Thyroid gland (tissue), 4 donors: Measurements from ENCODE around the gene TACR2. TPM values are rescaled to one million over a fixed set of nuclear protein-coding genes. Genes with fewer than 3 reads are reported as not detected.

Experiments used
- DNase-seq, 2 donors: peaks; one replicate each; pipeline ENCODE4 v3.0.0-alpha.2; 2019
- H3K27ac ChIP-seq, 3 donors: fragments of 200-600 bp; sonication (generic); 1 replicate in 2 of 3; 2 replicates in 1 of 3; pipeline ENCODE4 v1.5.1; 2016 to 2019; ENCODE audit warnings: mild to moderate bottlenecking in 1 of 3, moderate library complexity in 1 of 3
- H3K27me3 ChIP-seq: fragments of 200-600 bp; sonication (generic); one replicate; pipeline ENCODE4 v1.5.1; 2019
- H3K36me3 ChIP-seq, 2 donors: fragments of 200-600 bp; sonication (generic); one replicate each; pipeline ENCODE4 v1.5.1; 2016 to 2019
- H3K4me1 ChIP-seq, 2 donors: fragments of 200-600 bp; sonication (generic); one replicate each; pipeline ENCODE4 v1.5.1; 2017 to 2019
- H3K4me3 ChIP-seq, 3 donors: fragments of 200-600 bp; sonication (generic); replicated peaks in 1 of 3; 1 replicate in 2 of 3; 2 replicates in 1 of 3; pipeline ENCODE4 v1.5.1; 2016; ENCODE audit warnings: mild to moderate bottlenecking in 1 of 3
- H3K9me3 ChIP-seq: fragments of 200-600 bp; sonication (generic); one replicate; pipeline ENCODE4 v1.5.1; 2017
- POLR2A ChIP-seq, 2 donors: fragments of 450-650 bp; IDR thresholded peaks; one replicate each; pipeline ENCODE4 v1.6.1; 2017; ENCODE audit warnings: antibody characterized with exemption in 2 of 2, mild to moderate bottlenecking in 2 of 2, moderate library complexity in 1 of 2
- WGBS, 2 donors: methylation state at CpG; one replicate each; pipeline ENCODE4 v1.1.5; 2017; 5-methylcytosine and 5-hydroxymethylcytosine counted together
- intact Hi-C: fragments of 100-400 bp; cut with DNase I; formaldehyde crosslinking; loops from one replicate; pipeline ENCODE4 v1.15.1; 2023
- total RNA-seq, 4 donors: library from RNA; depleted of rRNA; stranded (reverse); fragments of >200 nt; gene quantifications; one replicate each; pipeline ENCODE4 v1.2.3, GENCODE V29; 2016
- TF ChIP-seq, protein P1 (sequence below), 6 experiments: fragments of 200-600 bp in 3 of 6; fragments of 450-650 bp in 3 of 6; sonication (generic) in 3 of 6; IDR thresholded peaks; one replicate each; pipeline ENCODE4 v1.5.1; 2016 to 2019; ENCODE audit warnings: antibody characterized with exemption in 6 of 6, mild to moderate bottlenecking in 2 of 6, inconsistent platforms in 1 of 6, moderate library complexity in 1 of 6

The TACR2 gene
- total RNA-seq, 4 donors from 2014 or later: not detected

DNA sequence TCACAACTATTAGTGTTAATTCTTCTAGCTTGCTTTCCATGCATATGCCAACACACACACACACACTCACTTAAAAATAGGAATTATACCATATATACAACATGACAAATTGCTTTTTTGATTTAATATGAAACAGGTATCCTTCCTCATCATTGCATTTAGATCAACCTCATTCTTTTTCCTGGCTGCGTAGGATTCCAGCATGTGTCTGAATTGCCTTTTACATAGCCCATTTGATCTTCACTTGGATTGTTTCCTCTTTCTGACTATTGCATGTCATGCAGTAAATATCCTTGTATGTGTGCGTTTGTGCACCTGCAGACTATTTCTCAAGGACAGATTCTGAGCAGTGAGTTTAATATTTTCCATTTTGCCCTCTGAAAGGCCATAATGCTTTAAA lies 28.2 kb downstream of the TACR2 start:
- H3K36me3 ChIP-seq: peaks cover 15 to 53% of the 10 kb centered on the region in 2 donors
- no peaks in the 10 kb centered on the region for H3K27me3 ChIP-seq
- intact Hi-C loops: loop anchor here (5.0 kb wide), 1 partner anchor 56 kb away; no protein-coding TSS in a partner anchor
- H3K4me3 ChIP-seq: no peak overlapping the region
- DNase-seq: no peak
- H3K9me3 ChIP-seq: no peaks in the 10 kb centered on the region
- TF ChIP-seq, protein P1, sequence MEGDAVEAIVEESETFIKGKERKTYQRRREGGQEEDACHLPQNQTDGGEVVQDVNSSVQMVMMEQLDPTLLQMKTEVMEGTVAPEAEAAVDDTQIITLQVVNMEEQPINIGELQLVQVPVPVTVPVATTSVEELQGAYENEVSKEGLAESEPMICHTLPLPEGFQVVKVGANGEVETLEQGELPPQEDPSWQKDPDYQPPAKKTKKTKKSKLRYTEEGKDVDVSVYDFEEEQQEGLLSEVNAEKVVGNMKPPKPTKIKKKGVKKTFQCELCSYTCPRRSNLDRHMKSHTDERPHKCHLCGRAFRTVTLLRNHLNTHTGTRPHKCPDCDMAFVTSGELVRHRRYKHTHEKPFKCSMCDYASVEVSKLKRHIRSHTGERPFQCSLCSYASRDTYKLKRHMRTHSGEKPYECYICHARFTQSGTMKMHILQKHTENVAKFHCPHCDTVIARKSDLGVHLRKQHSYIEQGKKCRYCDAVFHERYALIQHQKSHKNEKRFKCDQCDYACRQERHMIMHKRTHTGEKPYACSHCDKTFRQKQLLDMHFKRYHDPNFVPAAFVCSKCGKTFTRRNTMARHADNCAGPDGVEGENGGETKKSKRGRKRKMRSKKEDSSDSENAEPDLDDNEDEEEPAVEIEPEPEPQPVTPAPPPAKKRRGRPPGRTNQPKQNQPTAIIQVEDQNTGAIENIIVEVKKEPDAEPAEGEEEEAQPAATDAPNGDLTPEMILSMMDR (IDR thresholded peaks at IDR 0.05): no peak
- no peak for TF ChIP-seq POLR2A (IDR thresholded peaks at IDR 0.05)
- 94 to 98% methylated on average over 2 of the region's 2 CpGs for WGBS, 2 donors
- peaks cover 41 to 46% of the 10 kb centered on the region in 2 donors for H3K4me1 ChIP-seq
- peak overlapping the region; percentile 75 to 87 (median 87) for H3K27ac ChIP-seq

DNA sequence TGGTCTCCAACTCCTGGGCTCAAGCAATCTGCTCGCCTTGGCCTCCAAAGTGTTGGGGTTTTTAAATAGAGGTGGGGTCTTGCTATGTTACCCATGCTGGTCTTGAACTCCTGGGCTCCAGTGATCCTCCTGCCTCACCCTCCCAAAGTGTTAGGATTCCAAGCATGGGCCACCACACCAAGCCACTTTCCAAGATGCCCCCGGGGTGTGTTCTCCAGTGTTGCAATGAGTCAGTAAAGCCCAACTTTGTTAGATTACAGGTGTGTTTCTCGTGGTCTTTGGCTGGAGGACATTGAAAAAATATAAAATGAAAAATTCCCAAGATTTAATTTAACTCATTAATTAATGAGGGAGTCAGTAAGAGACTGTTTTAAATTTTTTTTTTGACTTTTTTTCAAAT lies 29.2 kb downstream of the TACR2 start:
- H3K27me3 ChIP-seq: no peaks in the 10 kb centered on the region
- peak overlapping the region; percentile 18 to 58 (median 52) for H3K27ac ChIP-seq
- 93 to 96% methylated on average over 3 of the region's 3 CpGs for WGBS, 2 donors
- peaks cover 21 to 62% of the 10 kb centered on the region in 2 donors for H3K36me3 ChIP-seq
- H3K4me3 ChIP-seq: no peak overlapping the region
- peaks cover 39 to 46% of the 10 kb centered on the region in 2 donors for H3K4me1 ChIP-seq
- no peak for TF ChIP-seq POLR2A (IDR thresholded peaks at IDR 0.05)
- TF ChIP-seq, protein P1 (IDR thresholded peaks at IDR 0.05): no peak
- DNase-seq: no peak
- no peaks in the 10 kb centered on the region for H3K9me3 ChIP-seq
- intact Hi-C loops: loop anchor here (5.0 kb wide), 1 partner anchor 55 kb away; no protein-coding TSS in a partner anchor

DNA sequence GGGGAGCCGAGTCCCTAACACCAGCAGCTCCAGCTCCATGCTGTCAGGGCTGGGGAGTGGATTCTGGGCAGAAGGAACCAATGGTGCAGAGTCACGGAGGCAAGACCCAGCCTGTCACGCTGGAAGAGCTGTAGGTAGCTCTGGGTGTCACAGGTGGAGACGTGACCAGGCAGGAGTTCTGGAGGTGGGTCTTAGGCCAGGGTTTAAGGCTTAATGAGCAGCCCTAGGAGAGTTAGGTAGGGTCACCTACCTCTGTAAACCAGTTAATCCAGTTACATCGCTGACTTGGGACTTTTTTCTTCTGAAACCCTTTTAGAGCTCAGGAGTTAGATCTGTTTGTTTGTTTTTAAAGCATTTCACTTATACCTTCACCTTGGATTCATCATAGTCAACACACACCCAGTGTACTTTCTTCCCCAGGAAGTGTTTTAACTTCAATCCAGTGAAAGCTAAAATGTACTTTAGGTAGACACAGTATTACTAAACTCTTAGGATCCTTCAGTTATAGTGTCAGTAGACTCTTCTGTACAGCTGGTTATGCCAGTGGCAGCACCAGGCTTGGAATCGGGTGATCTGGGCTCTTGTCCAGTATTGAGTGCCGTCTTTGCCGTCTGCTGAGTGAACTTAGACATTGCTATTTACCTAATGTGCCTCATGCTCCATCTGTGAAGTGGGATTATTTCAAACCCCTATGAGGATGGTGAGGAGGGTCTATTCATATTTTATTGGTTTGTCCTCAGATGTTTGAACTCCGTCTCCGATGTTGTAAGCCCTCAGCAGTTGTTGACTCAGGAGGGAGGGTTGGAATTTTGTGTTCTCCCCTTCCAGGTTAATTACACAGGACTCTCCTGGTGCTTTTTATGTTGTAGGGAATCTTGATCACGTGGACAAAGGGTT lies 31.0 kb downstream of the TACR2 start:
- peak overlapping the region; percentile 39 to 71 (median 65) for H3K27ac ChIP-seq
- TF ChIP-seq POLR2A (IDR thresholded peaks at IDR 0.05): no peak
- TF ChIP-seq, protein P1 (IDR thresholded peaks at IDR 0.05): no peak
- H3K27me3 ChIP-seq: no peaks in the 10 kb centered on the region
- no peak overlapping the region for H3K4me3 ChIP-seq
- no peaks in the 10 kb centered on the region for H3K9me3 ChIP-seq
- intact Hi-C loops: loop anchor here (5.0 kb wide), 1 partner anchor 53 kb away; no protein-coding TSS in a partner anchor
- peaks cover 25 to 32% of the 10 kb centered on the region in 2 donors for H3K4me1 ChIP-seq
- 79 to 82% methylated on average over 11 of the region's 11 CpGs for WGBS, 2 donors
- H3K36me3 ChIP-seq: peaks cover 21 to 72% of the 10 kb centered on the region in 2 donors
- peak in 1 of 2 donors; percentile 50 for DNase-seq

DNA sequence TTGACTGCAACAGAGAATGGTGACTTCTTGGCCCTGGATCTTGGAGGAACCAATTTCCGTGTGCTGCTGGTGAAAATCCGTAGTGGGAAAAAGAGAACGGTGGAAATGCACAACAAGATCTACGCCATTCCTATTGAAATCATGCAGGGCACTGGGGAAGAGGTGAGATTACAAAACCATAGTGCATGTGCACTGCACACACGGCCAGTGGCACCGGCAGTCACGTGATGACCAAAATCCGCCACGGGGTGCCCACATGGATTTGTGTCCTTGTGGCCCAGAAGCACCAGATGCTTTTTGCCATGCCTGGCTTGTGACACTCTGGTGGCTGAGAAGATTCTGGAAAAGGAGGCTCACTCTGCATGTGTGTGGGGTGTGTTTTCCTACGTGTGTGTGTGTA lies 32.4 kb downstream of the TACR2 start:
- peaks cover 34 to 83% of the 10 kb centered on the region in 2 donors for H3K36me3 ChIP-seq
- intact Hi-C loops: no loop called here
- TF ChIP-seq, protein P1 (IDR thresholded peaks at IDR 0.05): no peak
- TF ChIP-seq POLR2A (IDR thresholded peaks at IDR 0.05): no peak
- WGBS, 2 donors: 92 to 93% methylated on average over 10 of the region's 10 CpGs
- H3K27ac ChIP-seq: peak overlapping the region in 1 of 3 donors; percentile 71
- peaks cover 11 to 18% of the 10 kb centered on the region in 2 donors for H3K4me1 ChIP-seq
- no peaks in the 10 kb centered on the region for H3K27me3 ChIP-seq
- no peaks in the 10 kb centered on the region for H3K9me3 ChIP-seq
- no peak overlapping the region for H3K4me3 ChIP-seq
- no peak for DNase-seq

DNA sequence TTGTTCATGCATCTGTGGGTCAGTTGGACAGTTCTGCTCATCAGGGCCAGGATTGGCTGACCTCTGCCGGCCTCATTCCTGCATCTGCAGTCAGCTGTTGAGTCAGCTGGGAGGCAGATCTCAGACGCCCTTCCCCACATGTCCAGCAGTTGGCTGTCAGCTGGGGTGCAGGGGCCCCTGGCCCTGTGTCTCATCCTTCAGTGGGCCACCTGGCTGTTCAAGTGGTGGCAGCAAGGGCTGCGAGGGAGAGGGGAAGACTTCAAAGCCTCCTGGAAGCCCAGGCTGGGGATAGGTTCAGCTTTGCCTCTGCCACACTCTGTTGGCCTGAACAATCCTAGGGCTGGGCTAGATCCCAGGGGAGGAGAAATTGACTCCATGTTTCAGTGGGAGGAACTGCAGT lies 33.2 kb downstream of the TACR2 start:
- intact Hi-C loops: no loop called here
- DNase-seq: no peak
- H3K9me3 ChIP-seq: no peaks in the 10 kb centered on the region
- 69 to 94% methylated on average over 2 to 3 of the region's 3 CpGs for WGBS, 2 donors
- TF ChIP-seq, protein P1 (IDR thresholded peaks at IDR 0.05): no peak
- TF ChIP-seq POLR2A (IDR thresholded peaks at IDR 0.05): no peak
- peak overlapping the region in 1 of 3 donors; percentile 27 for H3K27ac ChIP-seq
- peaks cover 36 to 79% of the 10 kb centered on the region in 2 donors for H3K36me3 ChIP-seq
- no peak overlapping the region for H3K4me3 ChIP-seq
- H3K4me1 ChIP-seq: peaks cover 7 to 16% of the 10 kb centered on the region in 2 donors
- H3K27me3 ChIP-seq: no peaks in the 10 kb centered on the region
